HepG2 (cell line): ENCODE measurements around the gene MED25.

Experiments
- EZH2 ChIP-seq: conservative IDR thresholded peaks from 2 replicates; pipeline ENCODE4 v1.6.1; 2012; ENCODE audit warnings: mild to moderate bottlenecking, low read depth, low read length, moderate library complexity
- NFIC ChIP-seq: IDR thresholded peaks from 2 replicates; pipeline ENCODE4 v1.6.1; 2012; ENCODE audit warnings: mild to moderate bottlenecking, low read length, inconsistent platforms
- YY1 ChIP-seq: IDR thresholded peaks from 2 replicates; pipeline ENCODE4 v1.6.1; 2011; ENCODE audit warnings: low read length, low read depth, moderate library complexity, mild to moderate bottlenecking; ENCODE audit not compliant: insufficient read depth, insufficient replicate concordance

GRCh38 chr19:49856574-49857021 lies 38.5 kb downstream of the MED25 start:
- TF ChIP-seq EZH2 (no peak), YY1 (no peak), NFIC (no peak)
